ENCODE results near the gene RPS6KA5.

- TF ChIP-seq CTCF (IDR thresholded peaks at IDR 0.05) (no peak), POLR2A (IDR thresholded peaks at IDR 0.05) (no peak), POLR2AphosphoS5 (IDR thresholded peaks at IDR 0.05) (no peak)
Observed at GRCh38 chr14:91092073-91092472, 31.6 kb upstream of the RPS6KA5 start.

Measured in breast epithelium (tissue), 3 donors.